ENCODE results near the gene ZC3H14.
"Not testable (repeated sequence)": the region's sequence is repeated elsewhere in the genome, so short reads cannot be mapped to it uniquely, and the experiment has no call there.

ZC3H14 gene

DNA sequence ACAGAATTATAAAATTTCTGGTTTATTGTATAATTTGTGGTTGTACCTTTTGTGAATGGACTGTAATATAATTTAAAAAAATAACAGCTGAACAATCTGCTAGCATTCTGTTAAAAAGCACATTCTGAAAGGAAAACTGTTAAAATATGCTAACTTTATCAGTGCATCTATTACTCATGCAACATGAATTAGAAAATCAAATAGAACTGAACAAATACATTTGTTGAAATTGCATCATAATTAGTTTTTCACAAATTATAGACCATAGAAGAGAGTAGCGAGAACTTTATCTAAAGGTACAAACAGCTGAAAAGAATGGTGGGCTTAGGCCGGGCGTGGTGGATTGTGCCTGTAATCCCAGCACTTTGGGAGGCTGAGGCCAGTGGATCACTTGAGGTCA is 41.0 kb upstream of the ZC3H14 start:
- TF ChIP-seq, protein P1, sequence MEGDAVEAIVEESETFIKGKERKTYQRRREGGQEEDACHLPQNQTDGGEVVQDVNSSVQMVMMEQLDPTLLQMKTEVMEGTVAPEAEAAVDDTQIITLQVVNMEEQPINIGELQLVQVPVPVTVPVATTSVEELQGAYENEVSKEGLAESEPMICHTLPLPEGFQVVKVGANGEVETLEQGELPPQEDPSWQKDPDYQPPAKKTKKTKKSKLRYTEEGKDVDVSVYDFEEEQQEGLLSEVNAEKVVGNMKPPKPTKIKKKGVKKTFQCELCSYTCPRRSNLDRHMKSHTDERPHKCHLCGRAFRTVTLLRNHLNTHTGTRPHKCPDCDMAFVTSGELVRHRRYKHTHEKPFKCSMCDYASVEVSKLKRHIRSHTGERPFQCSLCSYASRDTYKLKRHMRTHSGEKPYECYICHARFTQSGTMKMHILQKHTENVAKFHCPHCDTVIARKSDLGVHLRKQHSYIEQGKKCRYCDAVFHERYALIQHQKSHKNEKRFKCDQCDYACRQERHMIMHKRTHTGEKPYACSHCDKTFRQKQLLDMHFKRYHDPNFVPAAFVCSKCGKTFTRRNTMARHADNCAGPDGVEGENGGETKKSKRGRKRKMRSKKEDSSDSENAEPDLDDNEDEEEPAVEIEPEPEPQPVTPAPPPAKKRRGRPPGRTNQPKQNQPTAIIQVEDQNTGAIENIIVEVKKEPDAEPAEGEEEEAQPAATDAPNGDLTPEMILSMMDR (IDR thresholded peaks at IDR 0.05; ENCODE audit: control insufficient read depth, extremely low read depth, insufficient read depth), result no peak
- H3K4me3 ChIP-seq (ENCODE audit: low read depth, low read length), result 0 out of 2 replicates have a peak overlapping the region, but pooled peaks have one; percentile 13
- no peak for DNase-seq (ENCODE audit: low read depth)

GRCh38 chr14:88522393-88522792 is 40.4 kb upstream of the ZC3H14 start:
- peak; percentile 77 for DNase-seq (ENCODE audit: low read depth)
- TF ChIP-seq, protein P1 (IDR thresholded peaks at IDR 0.05; ENCODE audit: control insufficient read depth, extremely low read depth, insufficient read depth), result no peak
- 0 out of 2 replicates have a peak overlapping the region, but pooled peaks have one; percentile 13 for H3K4me3 ChIP-seq (ENCODE audit: low read depth, low read length)

- not testable (repeated sequence) for DNase-seq (ENCODE audit: low read depth)
Measured at GRCh38 chr14:88529889-88530288, 32.9 kb upstream of the ZC3H14 start.

DNA sequence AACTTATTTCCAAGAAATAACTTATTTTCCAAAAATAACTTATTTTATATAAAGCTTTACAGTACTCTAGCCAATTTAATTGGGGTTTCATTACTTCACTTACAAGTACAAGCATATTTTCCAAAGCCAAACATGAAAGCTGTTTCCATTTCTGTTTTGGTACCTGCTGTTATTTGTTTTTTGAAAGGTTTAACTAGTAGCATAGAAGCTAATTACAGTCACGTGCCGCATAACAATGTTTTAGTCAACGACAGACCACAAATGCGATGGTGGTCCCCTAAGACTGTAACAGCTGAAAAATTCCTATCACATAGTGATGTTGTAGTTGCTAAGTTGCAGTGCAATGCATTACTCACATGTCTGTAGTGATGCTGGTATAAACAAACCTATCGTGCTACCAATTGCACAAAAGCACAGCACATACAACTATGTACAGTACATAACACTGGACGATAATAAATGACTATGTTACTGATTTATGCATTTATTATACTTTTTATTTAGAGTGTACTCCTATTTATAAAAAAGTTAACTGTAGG is 29.7 kb upstream of the ZC3H14 start:
- H3K4me3 ChIP-seq (ENCODE audit: low read depth, low read length), result no peak overlapping the region
- TF ChIP-seq, protein P1 (IDR thresholded peaks at IDR 0.05; ENCODE audit: control insufficient read depth, extremely low read depth, insufficient read depth), result no peak
- no peak for DNase-seq (ENCODE audit: low read depth)

More at GRCh38 chr14:88529889-88530288, 32.9 kb upstream of the ZC3H14 start:
- H3K4me3 ChIP-seq (ENCODE audit: low read depth, low read length), result not testable (repeated sequence)

- H3K4me3 ChIP-seq (ENCODE audit: low read depth, low read length), result no peak overlapping the region
- no peak for DNase-seq (ENCODE audit: low read depth)
- TF ChIP-seq, protein P1 (IDR thresholded peaks at IDR 0.05; ENCODE audit: control insufficient read depth, extremely low read depth, insufficient read depth), result no peak
Measured at GRCh38 chr14:88535149-88535548, 27.7 kb upstream of the ZC3H14 start.

DNA sequence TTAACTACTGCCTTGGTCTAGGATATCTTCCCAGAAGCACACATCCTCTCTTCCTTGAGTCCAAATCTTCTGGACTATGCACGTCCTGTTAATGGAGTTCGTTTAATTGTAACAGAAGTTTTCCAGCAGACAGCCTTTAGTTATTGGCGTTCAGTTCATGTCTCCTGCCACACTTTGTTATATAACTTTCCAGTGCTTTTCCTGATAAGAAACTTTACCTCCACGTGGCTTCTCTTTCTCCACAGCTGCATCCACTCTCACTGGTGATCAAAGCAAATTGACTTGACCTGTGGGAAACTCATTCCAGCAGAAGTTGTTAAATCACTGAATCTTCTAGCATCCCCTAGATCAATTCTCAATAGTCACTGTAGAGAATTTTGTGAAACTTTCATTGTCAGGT is 27.0 kb upstream of the ZC3H14 start:
- no peak for DNase-seq (ENCODE audit: low read depth)
- TF ChIP-seq, protein P1 (IDR thresholded peaks at IDR 0.05; ENCODE audit: control insufficient read depth, extremely low read depth, insufficient read depth), result no peak
- no peak overlapping the region for H3K4me3 ChIP-seq (ENCODE audit: low read depth, low read length)

- TF ChIP-seq, protein P1 (IDR thresholded peaks at IDR 0.05; ENCODE audit: control insufficient read depth, extremely low read depth, insufficient read depth), result no peak
- H3K4me3 ChIP-seq (ENCODE audit: low read depth, low read length), result no peak overlapping the region
- no peak for DNase-seq (ENCODE audit: low read depth)
Measured at GRCh38 chr14:88541324-88541723, 21.5 kb upstream of the ZC3H14 start.
